KG1 (cell line): ENCODE measurements around the gene TESK1.
"Not testable (repeated sequence)": the region's sequence is repeated elsewhere in the genome, so short reads cannot be mapped to it uniquely, and the experiment has no call there.

Experiments used
- DNase-seq: peaks from one replicate; lab custom pipeline; 2025; lab: John Stamatoyannopoulos, UW

Gene TESK1

DNA sequence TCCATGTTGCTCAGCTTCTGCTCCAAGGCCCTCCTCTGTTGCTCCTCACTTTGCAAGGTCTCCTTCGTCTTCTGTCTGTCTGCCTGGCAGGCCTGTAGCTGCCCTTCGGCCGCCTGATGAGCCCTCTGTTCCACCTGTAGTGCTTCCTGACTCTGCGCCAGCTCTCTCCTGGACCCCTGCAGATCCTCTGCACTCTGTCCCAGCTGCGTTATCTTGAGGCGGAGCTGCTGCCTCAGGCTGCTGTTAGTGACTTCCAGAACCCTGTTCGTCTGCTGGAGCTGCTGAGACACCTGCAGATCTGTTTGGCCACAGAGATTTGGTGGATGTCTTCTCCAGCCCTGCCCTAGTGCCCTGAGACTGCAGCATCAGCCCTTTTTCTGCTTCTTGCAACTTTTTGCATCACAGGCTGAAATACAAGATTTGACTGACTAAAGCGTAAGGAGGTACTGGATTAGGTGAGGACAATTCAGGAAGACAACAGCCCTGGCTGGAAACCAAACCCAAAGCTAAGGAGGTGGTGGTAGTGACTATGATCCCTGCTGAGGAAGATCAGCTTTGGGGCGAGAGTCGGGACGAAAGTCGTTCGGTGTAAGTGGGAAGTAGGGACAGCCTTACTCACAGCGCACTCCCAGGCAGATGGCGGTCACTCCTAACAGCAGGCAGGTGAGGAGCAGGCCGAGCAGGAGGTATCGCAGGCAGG is 11.1 kb downstream of the TESK1 start:
- DNase-seq = no peak

DNA sequence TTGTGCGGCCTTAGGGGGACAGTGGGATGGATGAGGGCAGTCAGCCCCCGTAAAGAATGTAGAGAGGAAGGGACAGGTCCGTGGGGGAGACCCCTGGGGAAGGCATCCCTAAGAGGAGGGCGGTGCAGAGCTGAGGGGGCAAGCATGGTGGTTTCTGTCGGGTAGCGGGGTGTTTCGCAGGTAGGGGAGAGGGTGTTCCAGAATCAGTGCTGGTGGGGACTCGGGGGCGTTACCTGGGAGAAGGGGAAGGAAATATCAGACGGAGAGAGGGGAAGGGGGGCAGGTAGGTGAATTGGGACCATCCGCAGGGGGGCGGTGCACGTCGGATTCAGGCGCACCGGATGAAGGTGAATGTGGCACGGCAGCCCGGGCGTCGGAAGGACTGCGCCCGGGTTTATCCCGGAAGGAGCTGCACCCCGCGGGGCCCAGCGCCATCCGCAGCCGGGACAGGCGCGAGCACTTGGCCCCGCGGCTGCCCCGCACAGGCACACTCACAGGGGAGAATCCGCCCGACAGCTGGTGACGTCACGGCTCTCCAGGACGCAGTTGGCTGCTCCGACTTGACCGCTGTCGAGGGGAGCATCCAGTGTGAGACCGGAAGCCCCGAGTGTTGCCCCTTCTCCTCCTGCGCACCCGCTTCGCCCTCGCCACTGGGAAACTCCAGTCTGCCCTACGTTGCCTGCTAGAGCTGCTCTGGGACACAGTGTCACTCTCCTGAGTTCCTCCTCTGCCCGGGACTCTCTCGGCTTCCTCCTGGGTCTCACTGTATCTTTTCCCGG is 11.8 kb downstream of the TESK1 start:
- DNase-seq = no peak

GRCh38 chr9:35617548-35617947 is 12.5 kb downstream of the TESK1 start:
- no peak for DNase-seq

- no peak for DNase-seq
Measured at GRCh38 chr9:35618325-35618727, 13.3 kb downstream of the TESK1 start, which contains the start of gene CD72. Gene CD72, minus strand, starts transcription at chr9:35618413. Its CDS starts 110 bp downstream, at chr9:35618303.

DNA sequence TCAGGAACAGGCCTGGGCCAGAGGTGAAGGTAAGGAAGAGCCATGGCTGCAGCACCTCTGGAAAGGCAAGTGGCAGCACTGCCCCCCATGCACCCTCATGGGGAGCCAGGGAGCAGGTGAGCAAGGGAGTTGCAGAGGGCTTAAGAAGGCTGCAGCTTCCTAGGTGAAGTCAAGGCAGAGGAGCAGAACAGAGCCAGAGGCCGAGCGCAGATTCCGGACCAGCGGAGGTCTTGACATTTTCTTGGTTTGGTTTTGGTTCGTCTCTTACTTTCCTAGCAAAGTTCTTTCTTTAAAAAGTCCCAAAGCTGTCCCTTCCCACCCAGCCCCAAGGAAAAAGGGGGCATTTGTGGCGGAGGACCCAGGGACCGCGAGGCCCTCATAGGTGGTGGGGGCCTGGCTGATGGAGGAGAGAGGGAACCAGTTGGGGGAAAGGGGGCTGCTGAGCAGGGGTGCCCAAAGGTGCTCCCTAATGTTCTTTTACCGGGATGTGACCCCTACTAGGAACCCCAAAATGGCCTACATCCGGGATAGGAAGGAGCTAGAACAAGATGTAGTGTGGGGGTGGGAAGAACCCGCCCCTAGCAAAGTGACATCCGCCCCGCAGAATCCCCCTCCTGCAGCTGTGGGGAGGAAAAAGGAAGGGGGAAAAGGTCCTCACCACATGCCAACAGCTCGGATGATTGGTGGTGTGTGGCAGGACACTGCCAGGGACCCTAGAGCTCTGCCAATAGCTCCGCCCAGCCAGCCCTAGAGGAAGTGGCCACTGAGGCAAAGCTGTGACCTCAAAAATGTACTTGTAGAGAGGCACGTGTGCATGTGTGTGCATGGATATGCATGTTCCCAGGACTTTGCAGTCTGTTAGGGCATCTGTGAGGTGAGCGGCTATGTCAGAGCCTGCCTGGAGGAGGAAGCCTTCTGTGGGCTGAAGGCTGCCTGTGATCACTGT is 14.1 kb downstream of the TESK1 start:
- no peak for DNase-seq

DNA sequence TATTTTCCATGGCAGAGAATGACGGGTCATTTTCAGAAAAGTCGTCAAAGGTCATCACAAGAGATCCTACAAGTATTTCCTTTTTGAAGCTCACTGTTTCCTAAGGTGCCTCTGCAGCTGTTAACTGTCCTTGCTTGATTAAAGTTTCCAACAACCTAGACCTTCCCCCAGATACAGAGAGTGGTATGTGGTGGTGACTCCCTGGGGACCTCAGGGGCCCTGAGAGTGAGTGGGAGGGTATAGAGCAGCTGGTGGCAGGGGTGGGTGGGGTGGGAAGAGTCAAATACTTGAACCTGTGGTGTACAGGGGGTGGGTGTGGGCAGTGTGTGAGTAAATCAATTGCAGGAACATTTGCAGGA is 14.7 kb downstream of the TESK1 start:
- no peak for DNase-seq

GRCh38 chr9:35627575-35627974 is 22.5 kb downstream of the TESK1 start:
- DNase-seq = no peak

- DNase-seq = no peak
Measured at GRCh38 chr9:35628389-35628991, 23.4 kb downstream of the TESK1 start.

DNA sequence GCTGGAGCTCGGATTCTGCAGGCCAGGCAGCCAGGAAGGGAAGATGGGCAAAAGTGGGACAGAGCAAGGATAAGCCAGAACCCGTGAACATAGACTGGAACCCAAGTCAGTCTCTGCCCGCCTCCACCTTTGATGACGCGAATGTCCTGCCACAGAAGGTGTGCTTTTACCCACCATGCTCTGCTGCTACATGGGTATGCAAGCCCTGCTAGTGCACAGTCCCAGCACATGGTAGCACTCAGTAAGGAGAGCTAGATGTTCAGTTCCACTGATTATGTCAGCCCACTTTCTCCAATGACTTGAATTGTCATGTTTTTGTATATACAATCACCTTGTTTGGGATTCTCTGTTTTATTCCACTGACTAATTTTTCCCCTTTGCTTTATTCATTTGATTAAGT is 24.5 kb downstream of the TESK1 start:
- no peak for DNase-seq

DNA sequence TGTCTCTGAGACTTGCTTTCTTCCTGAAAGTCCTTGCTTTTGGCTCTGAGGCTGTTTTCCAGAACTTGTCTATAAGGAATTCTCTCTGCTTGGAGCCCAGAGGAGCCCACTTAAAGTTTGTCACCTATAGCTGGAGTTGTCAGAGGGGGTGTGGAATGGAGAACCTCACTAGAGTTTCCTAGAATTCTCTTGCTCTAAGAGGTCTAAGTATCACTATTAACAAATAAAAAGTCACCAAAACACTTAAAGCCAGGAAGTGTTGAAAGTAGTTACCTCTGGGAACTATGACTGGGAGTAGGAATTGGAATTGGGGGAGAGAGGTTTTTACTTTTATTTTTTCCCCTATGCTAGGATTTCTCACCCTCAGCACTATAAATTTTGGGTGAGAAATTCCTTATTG is 30.7 kb downstream of the TESK1 start:
- DNase-seq = no peak

GRCh38 chr9:35636135-35636876 is 31.2 kb downstream of the TESK1 start:
- no peak for DNase-seq

GRCh38 chr9:35636877-35637246 is 31.8 kb downstream of the TESK1 start:
- DNase-seq = not testable (repeated sequence)

DNA sequence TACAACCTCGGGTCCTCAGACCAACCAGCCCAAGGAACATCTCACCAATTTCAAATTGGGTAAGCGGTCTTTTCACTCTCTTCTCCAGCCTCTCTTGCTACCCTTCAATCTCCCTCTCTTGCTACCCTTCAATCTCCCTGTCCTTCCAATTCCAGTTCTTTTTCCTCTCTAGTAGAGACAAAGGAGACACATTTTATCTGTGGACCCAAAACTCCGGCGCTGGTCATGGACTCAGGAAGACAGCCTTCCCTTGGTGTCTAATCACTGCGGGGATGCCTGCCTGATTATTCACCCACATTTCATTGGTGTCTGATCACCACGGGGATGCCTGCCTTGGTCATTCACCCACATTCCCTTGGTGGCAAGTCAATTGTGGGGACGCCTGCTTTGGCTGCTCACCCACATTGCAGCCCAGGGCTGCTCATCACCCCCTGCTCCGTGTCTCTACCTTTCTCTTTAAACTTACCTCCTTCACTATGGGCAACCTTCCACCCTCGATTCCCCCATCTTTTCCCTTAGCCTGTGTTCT is 32.4 kb downstream of the TESK1 start:
- not testable (repeated sequence) for DNase-seq

- DNase-seq = not testable (repeated sequence)
Measured at GRCh38 chr9:35638751-35639150, 33.7 kb downstream of the TESK1 start.

GRCh38 chr9:35639225-35639624 is 34.2 kb downstream of the TESK1 start:
- not testable (repeated sequence) for DNase-seq

DNA sequence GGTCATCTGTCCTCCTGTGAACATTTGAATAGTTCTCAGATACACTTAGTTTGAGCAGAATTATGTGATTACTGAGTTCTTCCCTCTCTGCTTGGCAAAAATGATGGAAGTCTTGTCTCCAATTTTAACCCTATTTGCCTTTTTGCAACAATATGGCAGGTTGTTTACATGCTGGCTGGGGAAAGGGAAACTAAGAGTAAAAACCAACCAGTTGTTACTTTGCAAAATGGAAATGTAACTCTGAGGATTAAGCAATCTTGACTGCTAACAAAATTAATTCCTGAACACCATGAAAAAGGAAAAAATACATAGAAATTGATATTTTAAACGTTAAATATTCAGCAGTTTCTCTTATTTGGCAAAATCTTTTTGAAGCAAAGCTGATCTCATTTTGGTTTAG is 34.6 kb downstream of the TESK1 start:
- no peak for DNase-seq

DNA sequence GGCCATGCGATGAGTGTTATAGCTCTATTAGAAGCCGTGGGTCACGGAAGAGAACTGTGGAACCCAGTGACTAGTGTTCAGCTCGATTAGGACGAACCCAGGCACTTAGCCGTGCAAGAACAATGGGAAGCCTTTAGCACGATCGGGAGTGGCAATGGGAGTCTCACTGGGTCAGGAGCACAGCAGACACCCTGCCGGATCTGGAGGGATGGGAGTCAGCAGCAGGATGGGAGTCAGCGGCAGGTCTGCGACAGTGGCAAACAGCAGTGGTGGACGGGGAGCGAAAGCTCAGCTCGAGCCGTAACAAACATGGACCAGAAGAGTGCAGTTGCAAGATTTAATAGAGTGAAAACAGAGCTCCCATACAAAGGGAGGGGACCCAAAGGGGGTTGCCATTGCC is 35.4 kb downstream of the TESK1 start:
- not testable (repeated sequence) for DNase-seq

- DNase-seq = not testable (repeated sequence)
Measured at GRCh38 chr9:35641478-35641877, 36.4 kb downstream of the TESK1 start.

DNA sequence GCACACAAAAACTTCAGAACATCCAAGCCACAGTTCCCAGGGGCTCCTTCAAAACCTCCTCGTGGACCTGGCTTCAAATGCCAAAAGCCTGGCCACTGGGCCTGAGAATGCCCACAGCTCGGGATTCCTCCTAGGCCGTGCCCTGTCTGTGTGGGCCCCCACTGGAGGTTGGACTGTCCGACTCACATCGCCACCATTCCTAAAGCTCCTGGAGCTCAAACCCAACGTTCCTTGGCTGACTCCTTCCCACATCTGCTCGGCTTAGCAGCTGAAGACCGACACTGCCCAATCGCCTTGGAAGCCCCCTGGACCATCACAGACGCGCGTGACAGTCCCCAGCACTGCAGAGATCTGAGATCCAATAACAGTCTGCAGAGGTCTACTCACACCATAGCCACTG is 38.0 kb downstream of the TESK1 start:
- no peak for DNase-seq

GRCh38 chr9:35645736-35646135 is 40.7 kb downstream of the TESK1 start:
- not testable (repeated sequence) for DNase-seq

DNA sequence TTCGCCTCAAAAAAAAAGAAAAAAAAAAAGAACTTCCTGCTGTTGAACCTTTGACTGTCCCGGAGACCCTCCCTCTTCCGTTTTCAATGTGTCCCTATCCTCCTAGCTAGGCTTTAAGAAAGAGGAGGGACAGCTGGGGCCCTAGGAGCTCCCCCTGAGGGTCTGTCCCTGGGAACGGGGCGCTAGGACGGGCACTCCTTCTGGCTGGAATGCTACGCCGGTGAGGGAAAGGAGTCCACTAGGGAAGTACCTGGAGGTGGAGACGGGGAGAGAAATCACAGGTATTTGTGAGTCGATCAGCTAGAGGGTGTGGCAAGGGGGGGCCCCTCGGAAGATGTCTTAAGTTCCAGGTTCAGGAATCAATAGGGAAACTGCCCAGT is 41.1 kb downstream of the TESK1 start:
- DNase-seq = peak; percentile 40
